HepG2 (cell line): ENCODE data around the gene SLC35G2. TPM values are rescaled to one million over a fixed set of nuclear protein-coding genes. Genes with fewer than 3 reads are reported as not detected.

Experiments
- BORCS8-MEF2B ChIP-seq: sonication (generic); formaldehyde crosslinking; IDR thresholded peaks from 2 replicates; pipeline ENCODE4 v1.8.0; 2022; ENCODE audit warnings: mild to moderate bottlenecking, missing genetic modification reagents
- CEBPB ChIP-seq: IDR thresholded peaks from 2 replicates; pipeline ENCODE4 v1.6.1; 2011; ENCODE audit warnings: low read depth, low read length, improper control_type of control experiment, borderline replicate concordance
- EHMT2 ChIP-seq: fragments of 200-600 bp; sonication (generic); IDR thresholded peaks from 2 replicates; pipeline ENCODE4 v1.7.0; 2017; ENCODE audit warnings: antibody characterized with exemption, low read depth, low read length, borderline replicate concordance
- ELF3 ChIP-seq: IDR thresholded peaks from 2 replicates; pipeline ENCODE4 v1.6.1; 2016; ENCODE audit warnings: missing genetic modification reagents, missing compliant biosample characterization
- KDM1A ChIP-seq: IDR thresholded peaks from 2 replicates; pipeline ENCODE4 v1.6.1; 2016; ENCODE audit warnings: missing compliant biosample characterization
- PHF20 ChIP-seq: sonication (generic); formaldehyde crosslinking; IDR thresholded peaks from 2 replicates; pipeline ENCODE4 v1.5.0; 2020; ENCODE audit warnings: mild to moderate bottlenecking, missing genetic modification reagents
- RARA ChIP-seq: IDR thresholded peaks from 2 replicates; pipeline ENCODE4 v1.6.1; 2016; ENCODE audit warnings: missing genetic modification reagents, missing compliant biosample characterization
- RBM39 ChIP-seq: fragments of 200-400 bp; formaldehyde crosslinking; IDR thresholded peaks from one replicate; pipeline ENCODE4 v1.6.1; 2018; ENCODE audit warnings: antibody characterized with exemption, mild to moderate bottlenecking, low read depth, low read length; ENCODE audit not compliant: poor library complexity, severe bottlenecking
- SAP130 ChIP-seq: IDR thresholded peaks from 2 replicates; pipeline ENCODE4 v1.6.1; 2016; ENCODE audit warnings: low read depth
- TAF15 ChIP-seq: fragments of 200-400 bp; formaldehyde crosslinking; IDR thresholded peaks from one replicate; pipeline ENCODE4 v1.6.1; 2018; ENCODE audit warnings: mild to moderate bottlenecking, low read depth, low read length; ENCODE audit not compliant: poor library complexity, severe bottlenecking
- UBTF ChIP-seq: sonication (generic); formaldehyde crosslinking; IDR thresholded peaks from 2 replicates; pipeline ENCODE4 v1.4.0; 2020; ENCODE audit warnings: mild to moderate bottlenecking, missing genetic modification reagents
- ZC3H13 ChIP-seq: sonication (generic); formaldehyde crosslinking; IDR thresholded peaks from 2 replicates; pipeline ENCODE4 v1.8.1; 2023; ENCODE audit warnings: mild to moderate bottlenecking, missing genetic modification reagents, moderate library complexity
- ZFAT ChIP-seq: sonication (generic); formaldehyde crosslinking; conservative IDR thresholded peaks from 2 replicates; pipeline ENCODE4 v1.8.1; 2023; ENCODE audit warnings: missing genetic modification reagents, inconsistent platforms
- ZNF230 ChIP-seq: sonication (generic); formaldehyde crosslinking; IDR thresholded peaks from 2 replicates; pipeline ENCODE4 v1.4.0; 2020; ENCODE audit warnings: mild to moderate bottlenecking, missing genetic modification reagents
- ZNF263 ChIP-seq: sonication (generic); formaldehyde crosslinking; IDR thresholded peaks from 2 replicates; pipeline ENCODE4 v1.4.0; 2020; ENCODE audit warnings: missing genetic modification reagents
- ZNF292 ChIP-seq: sonication (generic); formaldehyde crosslinking; IDR thresholded peaks from 2 replicates; pipeline ENCODE4 v1.8.1; 2022; ENCODE audit warnings: mild to moderate bottlenecking, low read depth, missing genetic modification reagents, borderline replicate concordance
- ZNF468 ChIP-seq: sonication (generic); formaldehyde crosslinking; IDR thresholded peaks from 2 replicates; pipeline ENCODE4 v1.8.0; 2022; ENCODE audit warnings: mild to moderate bottlenecking, moderate library complexity, missing genetic modification reagents
- ZNF547 ChIP-seq: sonication (generic); formaldehyde crosslinking; IDR thresholded peaks from 2 replicates; pipeline ENCODE4 v1.5.1; 2020; ENCODE audit warnings: mild to moderate bottlenecking, missing genetic modification reagents
- ZNF83 ChIP-seq: sonication (generic); formaldehyde crosslinking; IDR thresholded peaks from 2 replicates; pipeline ENCODE4 v1.4.0; 2020; ENCODE audit warnings: missing genetic modification reagents, mild to moderate bottlenecking, borderline replicate concordance
- ZSCAN12 ChIP-seq: sonication (generic); formaldehyde crosslinking; IDR thresholded peaks from 2 replicates; pipeline ENCODE4 v1.9.0; 2021; ENCODE audit warnings: mild to moderate bottlenecking, missing genetic modification reagents
- polyA plus RNA-seq, 8 experiments: library from polyadenylated mRNA; depleted of rRNA in 3 of 8; stranded (reverse) in 7 of 8; unstranded in 1 of 8; fragments of >200 nt; fragmentation: Illumina TruSeq in 4 of 8; extraction: Trizol in 4 of 8; gene quantifications; 2 replicates each; pipeline versions ENCODE4 v1.2.1 to v1.2.3, GENCODE V29; 2011 to 2016; ENCODE audit warnings: low read depth in 4 of 8, missing spikeins in 1 of 8, mixed read lengths in 1 of 8; ENCODE audit not compliant: insufficient read depth in 1 of 8
- total RNA-seq, 5 experiments: library from RNA; depleted of rRNA; stranded (reverse); fragments of >200 nt; fragmentation: Illumina TruSeq; extraction: Trizol; gene quantifications; 2 replicates each; pipeline ENCODE4 v1.2.3, GENCODE V29; 2016; ENCODE audit warnings: low read depth in 1 of 5
- TF ChIP-seq, protein P1 (sequence below): sonication (generic); formaldehyde crosslinking; IDR thresholded peaks from 2 replicates; pipeline ENCODE4 v1.8.1; 2023; ENCODE audit warnings: missing genetic modification reagents, mild to moderate bottlenecking, borderline replicate concordance
- TF ChIP-seq, protein P2 (sequence below): IDR thresholded peaks from 2 replicates; pipeline ENCODE4 v1.6.1; 2018; ENCODE audit warnings: missing genetic modification reagents, mild to moderate bottlenecking, missing compliant biosample characterization

The SLC35G2 gene
- total and polyA plus RNA-seq, 2 of the 13 experiments (the other 11 are each of a cell fraction or from before 2014, with no cell fraction given) = 7.6 to 10.3 TPM

GRCh38 chr3:136862617-136863322 is 43.8 kb downstream of the SLC35G2 start (continued):
- 0 out of 2 replicates have a peak, but pooled peaks have one; percentile 20 for TF ChIP-seq UBTF (CRISPR knock-in tag)
- TF ChIP-seq PHF20 = peak; percentile 1; the same call in 1 of the 2 replicates
- TF ChIP-seq, protein P1, sequence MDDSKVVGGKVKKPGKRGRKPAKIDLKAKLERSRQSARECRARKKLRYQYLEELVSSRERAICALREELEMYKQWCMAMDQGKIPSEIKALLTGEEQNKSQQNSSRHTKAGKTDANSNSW (CRISPR knock-in tag) = no peak
- no peak for TF ChIP-seq ZFAT (CRISPR knock-in tag)
- no peak for TF ChIP-seq ZNF263 (CRISPR knock-in tag)
- no peak for TF ChIP-seq ZNF83 (CRISPR knock-in tag)
- TF ChIP-seq ZNF230 (CRISPR knock-in tag) = peak; percentile 65; the same call in 1 of the 2 replicates
- no peak for TF ChIP-seq ELF3 (CRISPR knock-in tag)
- TF ChIP-seq, protein P2, sequence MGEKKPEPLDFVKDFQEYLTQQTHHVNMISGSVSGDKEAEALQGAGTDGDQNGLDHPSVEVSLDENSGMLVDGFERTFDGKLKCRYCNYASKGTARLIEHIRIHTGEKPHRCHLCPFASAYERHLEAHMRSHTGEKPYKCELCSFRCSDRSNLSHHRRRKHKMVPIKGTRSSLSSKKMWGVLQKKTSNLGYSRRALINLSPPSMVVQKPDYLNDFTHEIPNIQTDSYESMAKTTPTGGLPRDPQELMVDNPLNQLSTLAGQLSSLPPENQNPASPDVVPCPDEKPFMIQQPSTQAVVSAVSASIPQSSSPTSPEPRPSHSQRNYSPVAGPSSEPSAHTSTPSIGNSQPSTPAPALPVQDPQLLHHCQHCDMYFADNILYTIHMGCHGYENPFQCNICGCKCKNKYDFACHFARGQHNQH = no peak
- TF ChIP-seq SAP130 = 0 out of 2 replicates have a peak, but pooled peaks have one; percentile 14
- no peak for TF ChIP-seq KDM1A (CRISPR knock-in tag)
- no peak for TF ChIP-seq ZNF547
- TF ChIP-seq ZNF468 (CRISPR knock-in tag) = no peak
- TF ChIP-seq ZC3H13 (CRISPR knock-in tag) = no peak
- TF ChIP-seq BORCS8-MEF2B (CRISPR knock-in tag) = no peak; the same call in 1 of the 2 replicates
- TF ChIP-seq RBM39 = peak; percentile 7
- peak; percentile 80; the same call in 1 of the 2 replicates for TF ChIP-seq ZNF292 (CRISPR knock-in tag)
- TF ChIP-seq CEBPB = peak; percentile 79
- TF ChIP-seq RARA (CRISPR knock-in tag) = 0 out of 2 replicates have a peak, but pooled peaks have one; percentile 15
- TF ChIP-seq ZSCAN12 (CRISPR knock-in tag) = no peak
- no peak for TF ChIP-seq TAF15
- no peak; the same call in 1 of the 2 replicates for TF ChIP-seq EHMT2
